C4-2B (cell line): ENCODE results near the gene KMT2B.

ENCODE experiments used
- ZFX ChIP-seq: fragments of 450-650 bp; IDR thresholded peaks from 2 replicates; pipeline ENCODE4 v1.6.1; 2017
- TF ChIP-seq, protein P1 (sequence below): fragments of 450-650 bp; conservative IDR thresholded peaks from 2 replicates; pipeline ENCODE4 v1.5.1; 2017; ENCODE audit warnings: mild to moderate bottlenecking

DNA sequence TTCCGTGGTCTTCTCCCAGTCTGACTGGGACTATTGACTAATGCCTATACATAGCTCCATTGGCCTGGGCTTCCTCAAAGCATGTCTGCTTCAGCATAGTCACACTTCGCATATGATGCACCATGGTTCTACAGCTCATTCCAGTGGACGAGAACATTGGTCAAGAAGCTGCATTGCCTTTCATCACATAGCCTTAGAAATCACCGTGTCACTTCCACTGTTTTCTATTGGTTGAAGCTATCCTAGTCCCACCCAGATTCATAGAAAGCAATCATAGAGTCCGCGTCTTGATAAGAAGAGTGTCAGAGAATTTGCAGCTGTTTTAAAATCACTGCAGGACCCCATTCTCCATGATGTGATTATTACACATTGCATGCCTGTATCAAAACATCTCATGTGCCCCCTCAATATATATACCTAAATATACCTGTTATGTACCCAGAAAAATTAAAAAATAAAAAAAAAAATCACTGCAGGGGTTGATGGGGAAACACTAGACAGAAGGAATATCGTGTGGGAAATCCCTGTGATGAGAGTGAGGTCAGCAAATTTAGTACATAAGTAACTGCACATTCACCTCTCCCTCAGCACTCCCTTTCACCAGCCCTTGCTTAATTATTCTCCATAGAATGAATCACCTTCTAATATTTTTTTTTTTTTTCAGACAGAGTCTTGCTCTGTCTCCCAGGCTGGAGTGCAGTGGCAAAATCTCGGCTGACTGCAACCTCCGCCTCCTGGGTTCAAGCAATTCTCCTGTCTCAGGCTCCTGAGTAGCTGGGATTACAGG lies 55.4 kb downstream of the KMT2B start:
- TF ChIP-seq, protein P1, sequence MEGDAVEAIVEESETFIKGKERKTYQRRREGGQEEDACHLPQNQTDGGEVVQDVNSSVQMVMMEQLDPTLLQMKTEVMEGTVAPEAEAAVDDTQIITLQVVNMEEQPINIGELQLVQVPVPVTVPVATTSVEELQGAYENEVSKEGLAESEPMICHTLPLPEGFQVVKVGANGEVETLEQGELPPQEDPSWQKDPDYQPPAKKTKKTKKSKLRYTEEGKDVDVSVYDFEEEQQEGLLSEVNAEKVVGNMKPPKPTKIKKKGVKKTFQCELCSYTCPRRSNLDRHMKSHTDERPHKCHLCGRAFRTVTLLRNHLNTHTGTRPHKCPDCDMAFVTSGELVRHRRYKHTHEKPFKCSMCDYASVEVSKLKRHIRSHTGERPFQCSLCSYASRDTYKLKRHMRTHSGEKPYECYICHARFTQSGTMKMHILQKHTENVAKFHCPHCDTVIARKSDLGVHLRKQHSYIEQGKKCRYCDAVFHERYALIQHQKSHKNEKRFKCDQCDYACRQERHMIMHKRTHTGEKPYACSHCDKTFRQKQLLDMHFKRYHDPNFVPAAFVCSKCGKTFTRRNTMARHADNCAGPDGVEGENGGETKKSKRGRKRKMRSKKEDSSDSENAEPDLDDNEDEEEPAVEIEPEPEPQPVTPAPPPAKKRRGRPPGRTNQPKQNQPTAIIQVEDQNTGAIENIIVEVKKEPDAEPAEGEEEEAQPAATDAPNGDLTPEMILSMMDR: no peak
- no peak for TF ChIP-seq ZFX
